Measurements from ENCODE around the gene TEKT5.

TEKT5 gene

DNA sequence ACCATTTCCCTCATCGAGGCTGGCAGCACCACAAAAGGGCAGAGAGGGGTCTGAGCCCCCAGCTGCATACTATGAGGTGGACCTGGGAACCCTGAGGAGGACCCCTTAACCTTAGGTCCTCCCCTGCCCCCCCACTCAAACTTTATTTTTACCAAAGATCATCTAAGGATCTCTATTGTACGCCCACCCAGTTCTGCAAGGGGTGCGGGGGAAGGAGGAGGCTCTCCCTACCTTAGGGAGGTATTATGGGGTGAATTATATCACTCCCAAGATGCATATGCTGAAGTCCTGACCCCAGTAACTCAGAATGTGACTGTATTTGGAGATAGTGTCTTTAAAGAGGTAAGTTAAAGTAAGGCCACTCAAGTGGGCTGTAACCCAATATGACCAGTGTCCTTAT, 87.6 kb downstream of the TEKT5 start:
- DNase-seq, result no peak

DNA sequence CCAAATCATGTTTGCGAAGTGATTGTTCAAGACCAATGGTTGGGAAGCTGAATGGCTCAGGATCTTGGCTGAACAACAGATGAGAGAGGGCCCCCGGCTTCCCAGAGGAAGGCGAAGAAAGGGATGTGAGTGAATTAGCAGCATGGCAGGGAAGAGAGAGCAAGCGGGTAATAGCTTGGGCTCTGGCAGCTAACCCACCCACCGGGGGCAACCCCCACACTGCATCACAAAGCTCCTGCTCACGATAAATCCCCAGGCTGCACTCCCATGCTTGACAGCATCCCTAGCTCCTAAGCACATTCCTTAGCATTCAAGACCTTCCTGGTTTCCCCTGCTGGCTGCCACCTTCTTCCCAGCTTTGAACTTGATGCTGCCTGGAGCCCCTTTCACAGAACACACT, 88.1 kb downstream of the TEKT5 start:
- DNase-seq, result no peak

DNA sequence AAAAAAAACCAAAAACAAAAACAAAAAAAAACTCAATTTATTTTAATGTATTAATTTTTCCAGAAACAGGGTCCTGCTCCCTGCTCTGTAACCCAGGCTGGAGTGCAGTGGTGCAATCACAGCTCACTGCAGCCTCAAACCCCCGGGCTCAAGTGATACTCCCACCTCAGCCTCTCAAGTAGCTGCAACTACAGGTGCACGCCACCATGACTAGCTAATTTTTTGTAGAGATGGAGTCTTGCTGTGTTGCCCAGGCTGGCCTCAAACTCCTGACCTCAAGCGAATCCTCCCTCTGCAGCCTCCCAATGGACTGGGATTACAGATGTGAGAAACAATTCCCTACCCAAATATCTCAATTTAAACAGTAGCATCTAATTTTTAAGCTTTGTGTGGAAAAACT, 89.1 kb downstream of the TEKT5 start:
- no peak for DNase-seq

DNA sequence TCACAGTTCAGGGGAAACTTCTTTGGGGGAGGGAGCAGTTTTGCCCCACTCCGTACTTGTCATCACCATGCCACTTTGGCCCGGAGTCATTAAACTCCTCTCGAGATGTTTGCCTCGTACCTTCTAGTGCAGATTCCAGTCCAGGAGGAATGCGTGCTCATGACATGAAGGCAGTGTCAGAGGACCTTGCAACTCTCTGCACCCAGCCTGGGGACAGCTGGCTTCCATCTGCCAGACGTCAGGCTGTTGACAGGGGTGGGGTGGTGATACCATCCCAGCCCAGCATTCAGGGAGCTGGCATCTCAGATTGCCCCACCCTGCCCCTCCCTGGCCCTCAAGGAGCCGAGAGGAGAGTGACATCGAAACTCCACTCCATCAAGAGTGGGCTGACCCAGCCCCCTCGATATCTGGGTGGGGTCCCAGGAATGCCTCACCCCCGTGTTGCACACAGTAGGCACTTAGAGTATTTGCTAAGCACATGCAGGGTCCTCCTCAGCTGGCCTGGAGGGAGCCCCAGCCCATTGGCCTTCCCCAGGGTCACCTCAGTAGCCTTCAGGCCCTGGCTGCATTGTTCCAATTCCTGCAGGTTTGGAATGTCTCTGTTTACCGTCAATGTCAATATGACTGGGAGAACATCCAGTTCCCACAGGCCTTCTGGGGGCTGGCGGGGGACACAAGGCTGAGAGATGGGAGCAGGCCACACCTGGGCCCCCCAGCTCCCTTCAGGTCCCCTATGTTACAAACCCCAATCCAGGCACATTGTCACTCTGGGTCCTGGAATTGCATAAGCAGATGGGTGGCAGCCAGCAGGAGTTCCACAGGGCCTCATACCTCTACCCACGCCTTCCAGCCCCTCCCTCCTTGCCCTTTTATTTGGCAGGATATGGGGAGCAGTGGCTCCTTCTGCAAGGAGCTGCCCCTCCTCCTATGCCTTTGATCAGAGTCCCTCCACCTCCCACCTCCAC, 93.0 kb downstream of the TEKT5 start:
- DNase-seq, result no peak

DNA sequence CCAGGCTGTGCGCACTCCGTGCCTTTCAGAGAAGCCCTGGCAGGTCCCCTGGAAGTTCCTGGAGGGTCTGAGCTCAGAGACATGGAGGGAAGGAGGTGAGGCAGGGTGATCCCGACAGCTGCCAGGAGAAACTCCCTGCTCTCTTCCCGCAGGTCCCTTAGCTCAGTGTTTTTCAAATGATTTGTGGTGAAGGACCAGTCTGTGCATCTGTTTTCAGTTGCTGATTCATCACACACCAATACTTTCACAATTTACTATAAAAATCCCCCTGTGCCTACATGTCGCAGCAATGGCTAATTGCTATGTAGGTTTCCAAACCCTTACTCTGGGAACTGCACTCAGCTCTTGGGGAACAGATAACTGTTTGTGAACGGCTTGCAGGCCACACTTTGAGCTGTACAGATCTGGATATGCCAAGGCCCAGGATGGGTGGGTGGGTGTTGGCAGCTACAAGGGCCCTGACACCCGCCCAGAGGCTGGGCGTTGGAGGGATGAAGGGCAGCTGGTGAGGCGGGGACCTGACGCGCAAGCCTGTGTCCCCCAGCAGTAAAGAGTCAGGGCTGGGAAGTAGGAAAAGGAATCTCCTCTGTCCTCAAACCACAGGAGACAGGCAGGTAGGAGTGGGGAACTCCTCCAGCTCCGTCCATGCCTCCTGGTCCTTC, 93.8 kb downstream of the TEKT5 start:
- no peak for DNase-seq

DNA sequence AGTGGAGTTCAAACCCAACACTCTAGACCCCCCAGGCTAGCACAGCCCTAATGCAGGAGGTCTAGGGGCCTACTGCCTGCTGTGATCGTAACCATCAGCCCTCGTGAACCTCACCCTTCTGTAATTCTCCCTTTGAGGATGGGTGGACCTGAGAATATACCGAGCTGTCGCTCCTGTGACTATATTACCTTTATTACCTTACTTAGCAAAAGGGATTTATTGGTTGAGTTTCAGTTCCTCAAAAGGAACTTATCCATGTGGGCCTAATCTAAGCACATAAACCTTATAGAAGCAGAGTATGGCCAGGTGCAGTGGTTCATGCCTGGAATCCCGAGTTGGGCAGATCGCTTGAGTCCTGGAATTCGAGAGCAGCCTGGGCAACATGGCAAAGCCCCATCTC, 95.1 kb downstream of the TEKT5 start:
- DNase-seq, result no peak

DNA sequence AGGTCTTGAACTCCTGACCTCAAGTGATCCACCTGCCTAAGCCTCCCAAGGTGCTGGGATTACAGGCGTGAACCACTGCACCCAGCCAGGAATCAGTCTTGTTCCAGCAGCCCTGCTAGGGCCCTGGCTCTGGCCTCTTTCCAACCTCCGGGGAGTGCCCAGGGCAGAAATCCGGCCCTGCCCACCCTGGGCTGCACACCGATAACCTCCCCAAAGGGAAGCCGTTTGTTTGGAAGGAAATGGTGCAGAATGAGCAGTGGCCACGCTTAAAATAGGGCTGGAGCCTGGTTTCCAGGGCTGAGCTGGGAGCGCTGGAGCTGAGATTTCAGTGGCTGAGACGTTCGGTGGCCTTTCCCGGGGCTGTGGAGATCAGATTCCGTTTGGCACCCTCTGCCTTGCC, 96.6 kb downstream of the TEKT5 start:
- DNase-seq, result no peak

DNA sequence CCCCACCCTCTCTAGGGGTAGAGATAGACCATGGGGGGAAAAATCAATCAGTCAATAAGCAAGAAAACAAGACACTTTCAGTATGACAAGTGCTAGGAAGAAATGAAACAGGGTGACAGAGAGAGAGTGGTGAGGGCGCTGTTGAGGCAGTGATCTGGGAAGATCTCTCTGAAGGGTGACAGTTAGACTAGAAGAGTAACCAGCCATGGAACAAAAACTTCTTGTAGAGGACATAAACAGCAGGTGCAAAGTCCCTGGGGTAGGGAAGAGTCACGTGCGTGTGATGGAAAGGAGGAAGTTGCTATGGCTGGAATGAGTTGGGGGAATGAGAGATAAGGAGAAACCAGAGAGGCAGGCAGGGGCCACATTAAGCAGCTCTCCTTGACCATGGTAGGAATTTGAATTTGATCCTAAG, 97.5 kb downstream of the TEKT5 start:
- no peak for DNase-seq

DNA sequence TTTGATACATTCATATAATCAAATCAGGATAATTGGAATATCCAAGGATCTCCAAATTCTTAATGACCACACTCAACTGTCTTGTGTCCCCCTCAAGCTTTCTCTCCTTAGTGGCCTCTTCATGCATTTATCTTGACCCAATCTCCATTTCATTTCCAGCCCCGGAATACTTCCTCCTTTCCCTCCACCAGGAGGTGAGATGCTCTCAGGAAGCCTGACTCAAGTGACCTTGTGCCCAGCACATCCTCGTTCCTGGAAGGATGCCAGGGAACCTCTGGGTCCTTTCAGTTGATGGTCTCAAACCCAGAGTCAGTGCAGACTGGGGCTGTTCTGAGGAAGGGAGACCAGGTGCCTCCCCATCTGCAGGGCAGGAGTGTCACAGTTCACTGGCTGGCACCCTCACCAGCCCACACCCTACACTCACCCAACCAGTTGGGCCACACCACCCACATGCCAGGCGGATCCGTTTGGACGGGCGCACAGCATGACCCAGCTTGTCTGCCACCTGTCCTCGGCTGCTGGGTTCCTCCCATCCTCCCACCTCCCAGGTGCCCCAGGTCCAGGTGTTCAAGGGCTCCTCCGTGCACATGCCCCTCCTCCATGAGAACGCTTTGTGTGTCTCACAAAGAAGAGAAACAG, 100.3 kb downstream of the TEKT5 start:
- no peak for DNase-seq

DNA sequence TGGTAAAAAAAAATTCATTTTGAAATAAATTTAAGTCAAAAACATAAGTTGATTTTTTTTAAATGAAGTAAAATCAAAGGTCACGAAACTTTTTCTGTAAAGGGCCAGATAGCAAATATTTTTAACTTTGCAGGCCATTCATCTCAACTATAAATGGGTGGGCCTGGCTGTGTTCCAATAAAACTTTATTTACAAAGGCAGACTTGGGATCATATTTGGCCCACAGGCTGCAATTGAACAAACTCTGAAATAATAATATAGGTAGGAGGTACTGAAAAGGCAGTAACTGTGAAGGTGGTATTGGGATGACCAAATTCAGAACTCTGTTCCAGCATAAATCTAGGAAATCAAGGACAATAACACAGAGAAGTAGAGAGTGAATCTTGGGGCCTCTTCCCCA, 102.1 kb downstream of the TEKT5 start:
- no peak for DNase-seq

DNA sequence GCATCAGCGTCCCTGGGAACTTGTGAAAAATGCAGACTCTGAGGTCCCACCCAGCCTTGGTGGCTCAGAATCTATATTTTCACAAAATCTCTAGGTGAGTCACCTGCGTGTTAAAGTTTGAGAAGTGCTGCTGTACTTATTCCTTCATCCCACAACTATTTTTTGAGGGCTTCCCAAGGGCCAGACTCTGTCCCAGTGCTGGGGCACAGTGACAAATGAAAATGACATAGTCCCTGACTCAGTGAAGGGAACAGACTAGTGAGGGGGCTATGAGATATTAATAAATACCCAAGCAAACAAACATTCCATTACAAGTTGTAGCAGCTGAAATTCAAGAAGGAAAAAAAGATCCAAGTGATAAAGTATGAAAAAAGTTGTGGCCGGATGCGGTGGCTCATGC, 104.4 kb downstream of the TEKT5 start:
- no peak for DNase-seq

DNA sequence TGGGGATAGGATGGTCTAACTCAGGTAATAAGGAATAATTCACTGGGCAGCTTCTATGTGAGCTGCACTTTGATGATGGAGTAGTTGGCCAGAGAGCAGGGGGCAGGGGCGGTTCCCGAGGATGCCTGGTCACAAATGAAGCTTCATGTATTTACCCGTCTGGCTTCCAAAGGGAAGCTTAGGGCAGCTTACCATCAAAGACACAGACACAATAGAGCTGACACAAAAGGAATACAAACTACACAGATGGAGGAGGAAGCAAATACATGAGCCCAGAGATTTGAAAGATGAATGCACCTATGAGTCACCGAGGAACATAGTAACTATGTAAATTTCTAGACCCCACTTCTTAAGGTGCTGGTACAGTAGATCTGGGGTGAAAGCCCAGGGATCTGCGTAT, 105.6 kb downstream of the TEKT5 start:
- DNase-seq, result no peak

DNA sequence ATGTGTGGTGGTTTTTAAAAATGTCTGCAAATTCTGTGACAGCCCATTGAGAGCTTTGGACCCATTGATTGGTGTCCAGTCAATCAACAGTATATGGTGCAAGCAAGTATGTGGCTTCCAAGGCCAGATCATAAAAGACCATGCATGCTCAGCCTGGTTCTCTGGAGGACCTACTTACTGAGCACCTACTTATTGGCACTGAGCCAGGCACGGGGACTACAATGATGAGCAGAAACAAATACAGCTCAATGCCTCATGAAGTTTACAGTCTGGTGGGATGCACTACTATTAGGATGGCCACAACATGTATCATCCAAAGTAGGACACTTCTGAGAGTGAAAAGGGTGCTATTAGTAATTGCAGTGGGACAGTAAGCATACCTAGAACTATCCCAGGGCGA, 107.1 kb downstream of the TEKT5 start:
- no peak for DNase-seq

DNA sequence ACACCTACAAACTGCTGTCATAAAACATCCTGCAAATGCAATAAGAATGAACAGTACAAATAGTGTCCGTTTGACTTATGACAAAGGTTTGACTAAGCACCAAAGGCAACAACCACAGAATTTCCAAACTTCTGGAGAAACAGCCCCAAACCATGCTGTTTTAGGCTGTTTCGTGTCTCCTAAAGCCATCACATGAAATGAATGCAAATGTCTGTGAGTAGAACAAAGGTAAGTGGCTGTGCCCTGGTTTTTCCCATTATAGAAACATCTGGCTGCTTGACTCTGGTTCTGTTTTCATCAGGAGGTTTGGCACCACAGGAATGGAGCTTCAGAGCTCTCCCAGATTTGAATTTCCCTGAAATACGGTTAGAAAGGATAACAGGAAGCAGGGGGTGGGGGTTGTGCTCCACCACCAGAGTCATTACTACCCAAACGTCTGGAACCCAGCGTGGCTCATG, 109.7 kb downstream of the TEKT5 start:
- DNase-seq, result no peak

DNA sequence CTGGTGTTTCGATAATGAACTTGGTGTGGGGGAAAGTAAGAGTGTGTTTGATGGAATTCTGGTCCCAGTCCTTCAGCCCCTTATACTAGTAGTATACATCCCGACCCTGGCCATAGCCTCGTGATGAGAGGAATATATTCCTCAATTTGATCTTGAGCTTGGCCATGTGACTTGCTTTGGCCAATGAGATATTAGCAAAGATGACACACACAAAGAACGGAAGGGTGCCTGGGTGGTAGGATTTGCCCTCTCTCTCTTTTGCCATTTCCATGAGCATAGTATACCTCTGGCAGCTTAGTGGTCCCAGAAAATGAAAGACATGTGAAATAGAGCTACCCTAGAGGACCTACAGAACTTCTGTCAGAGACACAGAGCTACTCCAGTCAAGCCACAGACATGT, 111.5 kb downstream of the TEKT5 start:
- DNase-seq, result no peak

DNA sequence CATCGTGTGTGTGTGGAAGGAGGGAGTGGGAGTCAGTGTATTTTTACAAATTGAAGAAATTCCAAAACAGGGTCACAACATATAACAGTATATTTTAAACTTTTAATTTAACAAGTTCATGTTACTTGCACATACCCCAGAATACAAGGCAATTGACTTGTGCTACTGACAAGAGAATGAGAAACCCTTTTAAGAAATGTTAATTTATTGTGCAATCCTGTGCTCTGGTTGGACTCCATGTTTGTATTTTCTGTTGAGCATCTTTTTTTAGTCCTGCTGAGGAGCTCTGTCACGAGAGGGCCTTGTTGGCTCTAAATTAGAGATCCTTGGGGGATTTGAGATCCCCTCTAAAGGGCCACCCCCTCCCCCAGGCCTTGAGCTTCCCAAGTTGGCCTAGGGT, 113.2 kb downstream of the TEKT5 start:
- no peak for DNase-seq

DNA sequence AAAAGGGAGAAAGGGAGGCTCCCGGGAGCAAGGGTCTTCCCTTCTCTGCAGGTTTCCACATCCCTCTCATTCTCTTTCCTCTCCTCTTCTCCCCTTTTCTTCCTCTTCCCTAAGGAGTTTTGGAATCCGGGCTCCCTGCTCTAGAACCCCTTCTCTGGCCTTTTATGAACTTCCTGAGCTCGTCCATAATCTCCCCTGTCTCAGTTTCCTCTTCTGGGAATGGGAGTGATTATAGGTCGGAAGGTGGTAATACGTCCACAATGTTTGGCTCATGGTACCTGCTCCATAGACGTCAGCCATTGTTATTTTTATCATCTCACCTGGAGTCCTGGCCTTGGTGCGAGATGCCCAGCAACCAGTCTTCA, 113.9 kb downstream of the TEKT5 start:
- DNase-seq, result no peak

DNA sequence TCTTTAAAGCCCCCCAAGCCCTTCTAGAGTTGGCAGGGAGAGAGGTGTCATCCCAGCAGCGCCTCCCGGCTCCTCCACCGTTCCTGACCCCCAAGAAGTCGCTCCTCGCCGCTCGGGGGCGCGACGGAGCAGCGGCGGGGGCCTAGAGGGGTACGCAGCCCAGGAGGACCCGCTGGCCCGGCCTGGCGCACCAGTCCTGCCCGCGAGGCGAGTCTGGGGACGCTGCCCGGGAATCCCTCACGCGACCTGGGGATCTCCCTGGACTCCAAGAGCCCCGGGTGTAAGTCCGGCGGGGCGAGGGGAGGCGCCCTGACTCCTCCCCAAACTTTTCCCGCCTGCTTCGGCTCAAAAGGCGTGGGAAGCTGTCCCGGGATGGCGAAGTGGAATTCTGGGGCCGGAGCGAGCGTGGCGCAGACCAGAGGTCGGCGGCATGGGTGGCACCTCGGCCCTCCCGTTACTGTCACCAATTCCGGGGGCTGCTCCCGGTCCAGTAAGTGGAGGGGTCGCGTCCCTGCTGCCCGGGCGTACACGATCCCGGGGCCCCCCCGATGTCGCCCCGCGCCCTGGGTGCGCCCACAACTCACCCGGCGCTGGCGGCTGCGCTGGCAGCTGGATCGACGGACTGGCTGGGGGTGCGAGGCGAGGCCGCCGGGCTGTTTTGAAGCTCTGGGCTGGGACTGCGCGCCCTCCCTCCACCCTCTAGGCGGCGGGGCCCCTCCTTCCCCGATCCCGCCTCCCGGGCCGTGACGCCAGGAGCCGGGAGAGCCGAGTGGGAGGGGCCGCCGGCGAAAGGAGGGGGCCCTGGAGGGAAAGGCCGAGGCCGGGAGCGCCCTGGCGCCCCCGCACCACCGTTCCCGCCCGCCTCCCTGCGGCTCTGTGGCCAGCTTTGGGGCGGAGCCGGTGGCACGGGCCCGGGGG, 114.5 kb downstream of the TEKT5 start, which contains the start of gene EMP2:
EMP2 (minus strand) TSS at position 634 of the 918 bp plus-strand sequence. CDS start 32,981 bp downstream, outside the sequence.
- DNase-seq, result peak; percentile 26

DNA sequence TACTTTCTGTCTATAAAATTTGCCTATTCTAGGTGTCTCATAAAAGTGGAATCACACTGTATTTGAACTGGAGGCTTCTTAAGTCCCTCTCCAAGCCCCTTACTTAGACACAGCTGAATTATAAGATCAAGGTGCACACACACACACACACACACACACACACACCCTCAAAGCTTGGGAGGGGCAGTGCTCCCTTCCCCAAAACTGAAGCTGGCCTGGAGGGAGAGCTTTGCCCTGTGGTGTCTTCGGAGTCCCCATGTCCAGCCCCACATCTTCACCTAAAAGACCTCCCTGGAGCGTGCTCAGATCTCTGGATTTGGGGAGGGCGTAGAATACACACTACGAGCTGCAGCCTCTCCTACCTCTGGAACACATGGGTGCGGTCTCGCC, 115.2 kb downstream of the TEKT5 start:
- no peak for DNase-seq

DNA sequence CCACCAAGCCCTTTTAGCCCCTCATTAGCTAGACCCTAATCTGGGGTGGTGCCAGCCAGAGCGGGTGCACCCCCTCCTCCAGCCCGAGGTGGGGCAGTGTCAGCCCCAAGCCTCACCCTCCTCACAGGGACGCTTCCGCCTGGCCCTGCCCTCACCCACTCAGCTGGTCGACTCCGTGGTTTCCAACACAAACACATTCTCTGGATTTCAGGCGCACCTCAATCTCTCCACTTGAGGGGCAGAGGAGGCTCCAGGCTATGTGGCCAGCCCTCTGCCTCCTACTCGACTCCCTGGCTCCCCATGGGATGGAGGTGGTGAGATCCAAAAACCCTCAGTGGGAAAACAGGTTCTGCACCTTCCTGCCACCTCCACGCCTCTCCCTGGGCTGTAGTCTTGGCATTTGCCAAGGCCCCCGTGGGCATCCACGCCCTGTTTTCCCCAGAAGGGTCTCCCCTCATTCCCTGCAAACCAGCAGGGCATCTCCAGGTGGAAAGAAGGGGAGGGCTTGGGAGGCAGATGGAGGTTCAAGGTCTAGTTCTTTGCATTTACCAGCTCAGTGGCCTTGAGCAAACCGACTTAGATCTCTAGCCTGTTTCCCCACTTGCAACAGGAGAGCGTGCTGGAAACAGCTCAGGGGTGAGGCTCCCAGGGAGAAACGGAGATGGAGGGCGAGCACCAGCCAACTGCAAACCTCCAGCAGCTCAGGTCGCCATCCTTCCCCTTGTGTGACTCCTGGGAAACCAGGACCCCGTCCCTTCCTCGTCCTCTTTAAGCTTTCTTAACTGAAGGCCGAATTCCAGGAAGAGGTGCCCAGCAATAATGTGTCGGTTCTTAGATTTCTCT, 116.0 kb downstream of the TEKT5 start:
- DNase-seq, result no peak

Measured in stimulated activated CD8-positive, alpha-beta memory T cell treated with anti-CD3 and anti-CD28 coated beads, Interleukin-4, amount 100 ng/mL, for 48 hours (primary cell).